ENCODE results near the gene C11orf65. TPM values are rescaled to one million over a fixed set of nuclear protein-coding genes. Genes with fewer than 3 reads are reported as not detected.

Gene C11orf65
- total RNA-seq, 1 donor from 2014 or later, result 0.67 TPM

GRCh38 chr11:108494182-108494581, 26.9 kb upstream of the C11orf65 start:
- H3K27me3 Mint-ChIP-seq, result no peaks in the 10 kb centered on the region
- no peak overlapping the region for H3K4me3 Mint-ChIP-seq (ENCODE audit: low read depth)
- peaks cover 17% of the 10 kb centered on the region for H3K4me1 Mint-ChIP-seq (ENCODE audit: low read depth)
- no peaks in the 10 kb centered on the region for H3K9me3 Mint-ChIP-seq (ENCODE audit: low read depth)
- DNase-seq (ENCODE audit: low spot score, unreplicated experiment), result no peak
- no peak for TF ChIP-seq CTCF (IDR thresholded peaks at IDR 0.05; ENCODE audit: unreplicated experiment)
- H3K27ac Mint-ChIP-seq, result no peak overlapping the region
- H3K36me3 Mint-ChIP-seq (ENCODE audit: insufficient read depth), result peaks cover 6% of the 10 kb centered on the region

GRCh38 chr11:108491936-108492335, 24.6 kb upstream of the C11orf65 start:
- Mint-ChIP-seq H3K4me1 (ENCODE audit: low read depth) (peaks cover 8% of the 10 kb centered on the region), H3K36me3 (ENCODE audit: insufficient read depth) (peaks cover 21% of the 10 kb centered on the region)
- TF ChIP-seq CTCF (IDR thresholded peaks at IDR 0.05; ENCODE audit: unreplicated experiment), result no peak

GRCh38 chr11:108486828-108487227, 19.5 kb upstream of the C11orf65 start:
- Mint-ChIP-seq H3K9me3 (ENCODE audit: low read depth) (no peaks in the 10 kb centered on the region), H3K4me3 (ENCODE audit: low read depth) (no peak overlapping the region), H3K27ac (no peak overlapping the region), H3K36me3 (ENCODE audit: insufficient read depth) (peaks cover 44% of the 10 kb centered on the region), H3K4me1 (ENCODE audit: low read depth) (peaks cover 3% of the 10 kb centered on the region), H3K27me3 (no peaks in the 10 kb centered on the region)
- no peak for TF ChIP-seq CTCF (IDR thresholded peaks at IDR 0.05; ENCODE audit: unreplicated experiment)
- no peak for DNase-seq (ENCODE audit: low spot score, unreplicated experiment)

More at GRCh38 chr11:108491936-108492335, 24.6 kb upstream of the C11orf65 start:
- Mint-ChIP-seq H3K4me3 (ENCODE audit: low read depth) (no peak overlapping the region), H3K9me3 (ENCODE audit: low read depth) (no peaks in the 10 kb centered on the region), H3K27ac (no peak overlapping the region), H3K27me3 (no peaks in the 10 kb centered on the region)
- DNase-seq (ENCODE audit: low spot score, unreplicated experiment), result no peak

GRCh38 chr11:108486331-108486730, 19.0 kb upstream of the C11orf65 start:
- Mint-ChIP-seq H3K9me3 (ENCODE audit: low read depth) (no peaks in the 10 kb centered on the region), H3K27me3 (no peaks in the 10 kb centered on the region), H3K36me3 (ENCODE audit: insufficient read depth) (peaks cover 46% of the 10 kb centered on the region), H3K27ac (no peak overlapping the region), H3K4me3 (ENCODE audit: low read depth) (no peak overlapping the region), H3K4me1 (ENCODE audit: low read depth) (peaks cover 3% of the 10 kb centered on the region)
- no peak for DNase-seq (ENCODE audit: low spot score, unreplicated experiment)
- TF ChIP-seq CTCF (IDR thresholded peaks at IDR 0.05; ENCODE audit: unreplicated experiment), result no peak

- TF ChIP-seq CTCF (IDR thresholded peaks at IDR 0.05; ENCODE audit: unreplicated experiment), result no peak
- H3K4me3 Mint-ChIP-seq (ENCODE audit: low read depth), result no peak overlapping the region
Observed at GRCh38 chr11:108483163-108483562, 15.8 kb upstream of the C11orf65 start.

More at GRCh38 chr11:108483163-108483562, 15.8 kb upstream of the C11orf65 start:
- no peak for DNase-seq (ENCODE audit: low spot score, unreplicated experiment)
- Mint-ChIP-seq H3K27ac (no peak overlapping the region), H3K9me3 (ENCODE audit: low read depth) (no peaks in the 10 kb centered on the region), H3K27me3 (no peaks in the 10 kb centered on the region), H3K36me3 (ENCODE audit: insufficient read depth) (peaks cover 34% of the 10 kb centered on the region), H3K4me1 (ENCODE audit: low read depth) (peaks cover 3% of the 10 kb centered on the region)
